Measurements from ENCODE around the gene SH3RF1. TPM values are rescaled to one million over a fixed set of nuclear protein-coding genes. Genes with fewer than 3 reads are reported as not detected.

SH3RF1 gene
- total RNA-seq, 2 donors from 2014 or later = 17.1 to 17.4 TPM

- no peaks in the 10 kb centered on the region for H3K9me3 ChIP-seq
- no peaks in the 10 kb centered on the region for H3K27me3 ChIP-seq
- H3K36me3 ChIP-seq (replicated peaks in 1 of 2; ENCODE audit: insufficient read depth in 1 of 2, low read depth in 2 of 2) = no peaks in the 10 kb centered on the region
- DNase-seq = no peak
- H3K4me3 ChIP-seq = no peak overlapping the region
- 85 to 90% methylated on average over 3 of the region's 3 CpGs for WGBS, 2 donors
- TF ChIP-seq, protein P1, sequence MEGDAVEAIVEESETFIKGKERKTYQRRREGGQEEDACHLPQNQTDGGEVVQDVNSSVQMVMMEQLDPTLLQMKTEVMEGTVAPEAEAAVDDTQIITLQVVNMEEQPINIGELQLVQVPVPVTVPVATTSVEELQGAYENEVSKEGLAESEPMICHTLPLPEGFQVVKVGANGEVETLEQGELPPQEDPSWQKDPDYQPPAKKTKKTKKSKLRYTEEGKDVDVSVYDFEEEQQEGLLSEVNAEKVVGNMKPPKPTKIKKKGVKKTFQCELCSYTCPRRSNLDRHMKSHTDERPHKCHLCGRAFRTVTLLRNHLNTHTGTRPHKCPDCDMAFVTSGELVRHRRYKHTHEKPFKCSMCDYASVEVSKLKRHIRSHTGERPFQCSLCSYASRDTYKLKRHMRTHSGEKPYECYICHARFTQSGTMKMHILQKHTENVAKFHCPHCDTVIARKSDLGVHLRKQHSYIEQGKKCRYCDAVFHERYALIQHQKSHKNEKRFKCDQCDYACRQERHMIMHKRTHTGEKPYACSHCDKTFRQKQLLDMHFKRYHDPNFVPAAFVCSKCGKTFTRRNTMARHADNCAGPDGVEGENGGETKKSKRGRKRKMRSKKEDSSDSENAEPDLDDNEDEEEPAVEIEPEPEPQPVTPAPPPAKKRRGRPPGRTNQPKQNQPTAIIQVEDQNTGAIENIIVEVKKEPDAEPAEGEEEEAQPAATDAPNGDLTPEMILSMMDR (IDR thresholded peaks at IDR 0.05) = no peak
- TF ChIP-seq POLR2A (IDR thresholded peaks at IDR 0.05) = no peak
- ATAC-seq = no peak
- intact Hi-C loops (cut with DNase I) = no loop called here
- no peak overlapping the region for H3K27ac ChIP-seq
- H3K4me1 ChIP-seq = no peaks in the 10 kb centered on the region
These were observed 96.5 kb downstream of the SH3RF1 start for GRCh38 chr4:169174247-169174646.

DNA sequence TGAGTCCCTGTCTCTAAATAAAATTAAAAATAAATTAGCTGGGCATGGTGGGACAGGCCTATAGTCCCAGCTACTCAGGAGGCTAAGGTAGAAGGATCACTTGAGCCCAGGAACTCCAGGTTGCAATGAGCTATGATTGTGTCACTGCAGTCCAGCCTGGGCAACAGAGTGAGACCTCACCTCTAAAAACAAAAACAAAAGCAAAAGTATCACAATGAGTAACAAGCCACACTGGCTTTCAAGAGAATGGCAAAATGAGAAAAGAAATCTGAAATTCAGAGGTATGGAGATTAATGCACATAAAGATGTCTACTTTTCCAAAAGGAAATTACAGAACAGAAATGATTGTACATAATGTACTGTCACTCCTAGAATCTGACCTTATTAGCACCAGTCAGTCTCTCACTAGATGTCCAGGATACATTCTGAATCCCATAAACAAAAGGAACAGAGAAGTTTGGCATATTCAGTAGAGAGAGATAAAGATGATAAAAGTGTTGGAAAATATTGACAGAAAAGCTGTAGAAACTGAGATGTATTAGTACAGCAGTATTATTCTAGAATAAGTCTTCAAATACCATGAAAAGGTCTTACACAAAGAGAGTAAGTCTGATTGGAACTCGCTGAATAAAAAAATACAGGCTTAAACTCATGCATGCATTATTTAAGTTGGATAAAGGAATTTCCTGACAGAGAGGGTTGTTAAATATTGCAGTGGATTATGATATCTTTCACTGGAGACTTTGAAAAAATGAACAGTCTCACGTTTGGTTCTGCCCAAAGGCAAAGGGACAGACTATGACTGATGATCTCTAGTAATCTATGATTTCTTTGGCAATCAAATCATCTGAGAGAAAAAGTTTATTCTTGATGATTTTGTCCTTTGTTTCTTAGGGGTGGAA, 102.5 kb downstream of the SH3RF1 start:
- no peaks in the 10 kb centered on the region for H3K27me3 ChIP-seq
- ATAC-seq (no peak), DNase-seq (no peak)
- peaks cover 6% of the 10 kb centered on the region for H3K4me1 ChIP-seq
- WGBS, 2 donors = 49 to 60% methylated on average over 2 of the region's 2 CpGs
- intact Hi-C loops (cut with DNase I) = no loop called here
- H3K4me3 ChIP-seq = no peak overlapping the region
- H3K36me3 ChIP-seq (replicated peaks in 1 of 2; ENCODE audit: insufficient read depth in 1 of 2, low read depth in 2 of 2) = no peaks in the 10 kb centered on the region
- no peaks in the 10 kb centered on the region for H3K9me3 ChIP-seq
- TF ChIP-seq, protein P1 (IDR thresholded peaks at IDR 0.05) = no peak
- no peak for TF ChIP-seq POLR2A (IDR thresholded peaks at IDR 0.05)
- H3K27ac ChIP-seq = no peak overlapping the region

DNA sequence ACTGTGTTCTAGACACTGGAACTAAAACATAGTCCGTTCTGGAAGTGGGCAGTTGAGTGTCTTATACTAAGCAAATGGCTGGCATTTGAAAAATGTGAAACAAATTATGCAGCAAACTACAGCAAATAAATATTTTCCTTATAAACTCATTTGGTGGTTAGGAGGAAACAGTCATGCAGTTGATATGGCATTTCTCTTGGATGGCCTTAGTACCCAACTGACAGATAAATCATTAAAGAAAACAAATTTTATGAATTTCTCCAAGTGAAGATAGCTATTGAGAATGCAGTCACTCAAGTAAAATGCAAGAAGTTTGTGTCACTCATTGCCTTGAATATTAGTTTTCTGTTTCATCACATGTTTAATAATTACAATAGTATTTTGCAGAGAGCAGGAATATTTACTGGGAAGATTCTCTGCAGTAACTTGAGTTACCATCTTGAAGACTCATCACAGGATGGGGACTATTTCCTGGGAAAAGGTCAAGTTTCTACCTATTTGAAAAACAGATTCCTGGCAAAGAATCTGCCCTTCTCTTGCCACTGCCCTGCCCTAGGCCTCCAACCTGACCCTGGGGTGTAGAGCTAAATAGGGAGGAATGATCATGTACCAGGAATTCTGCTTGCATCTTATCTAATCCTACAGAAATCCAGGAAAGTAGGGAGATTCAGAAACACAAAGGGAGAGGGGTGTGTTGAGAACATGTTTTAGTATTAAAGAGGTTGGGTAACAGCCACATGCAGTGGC, 105.9 kb downstream of the SH3RF1 start:
- TF ChIP-seq, protein P1 (IDR thresholded peaks at IDR 0.05) = no peak
- no peak for TF ChIP-seq POLR2A (IDR thresholded peaks at IDR 0.05)
- Histone ChIP-seq H3K36me3 (replicated peaks in 1 of 2; ENCODE audit: insufficient read depth in 1 of 2, low read depth in 2 of 2) (no peaks in the 10 kb centered on the region), H3K27ac (no peak overlapping the region), H3K4me1 (peaks cover 16% of the 10 kb centered on the region), H3K27me3 (no peaks in the 10 kb centered on the region), H3K9me3 (no peaks in the 10 kb centered on the region), H3K4me3 (no peak overlapping the region)
- ATAC-seq (no peak), DNase-seq (no peak)
- 76 to 85% methylated on average over 1 of the region's 1 CpG for WGBS, 2 donors
- intact Hi-C loops (cut with DNase I) = no loop called here

DNA sequence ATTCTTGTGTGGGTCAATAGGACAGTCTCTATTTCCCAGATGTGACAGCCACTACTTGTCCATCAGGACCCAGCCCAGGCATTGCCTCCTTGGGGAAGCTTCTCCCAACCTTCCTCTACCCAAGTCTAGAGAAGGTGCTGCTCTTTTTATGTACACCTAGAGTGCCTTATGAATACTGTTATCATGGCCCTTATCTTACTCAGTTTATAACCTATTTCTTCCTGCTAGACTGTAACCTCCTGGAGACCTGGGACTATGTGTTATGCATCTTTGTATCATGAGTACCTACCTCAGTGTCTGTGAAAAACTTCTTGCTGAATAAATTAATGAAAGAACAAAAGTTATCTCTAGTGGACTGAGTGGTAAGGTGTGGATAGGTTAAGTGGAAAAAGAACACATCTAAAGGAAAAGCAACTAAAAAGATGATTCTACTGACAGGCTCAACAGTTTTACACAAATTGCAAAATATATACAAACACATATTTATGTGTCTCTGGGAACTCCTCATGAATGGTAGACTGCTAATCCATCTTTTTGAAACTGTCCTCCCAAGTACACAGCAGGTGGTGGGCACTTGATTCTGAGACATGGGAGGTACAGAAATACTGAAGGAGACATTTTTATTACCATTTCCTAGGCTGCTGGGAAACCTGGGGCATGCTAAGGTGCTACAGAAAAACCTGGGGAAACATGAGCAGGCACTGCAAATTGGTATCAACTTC, 106.6 kb downstream of the SH3RF1 start:
- no peaks in the 10 kb centered on the region for H3K27me3 ChIP-seq
- ATAC-seq = no peak
- H3K4me1 ChIP-seq = peaks cover 16% of the 10 kb centered on the region
- no peak for DNase-seq
- no peaks in the 10 kb centered on the region for H3K9me3 ChIP-seq
- intact Hi-C loops (cut with DNase I) = no loop called here
- no peak overlapping the region for H3K27ac ChIP-seq
- TF ChIP-seq, protein P1 (IDR thresholded peaks at IDR 0.05) = no peak
- no peak for TF ChIP-seq POLR2A (IDR thresholded peaks at IDR 0.05)
- no peaks in the 10 kb centered on the region for H3K36me3 ChIP-seq (replicated peaks in 1 of 2; ENCODE audit: insufficient read depth in 1 of 2, low read depth in 2 of 2)
- no peak overlapping the region for H3K4me3 ChIP-seq

Data from body of pancreas (tissue), 4 donors.